HG03342 (cell line): ENCODE data around the gene PTPRN2.
"Not testable (repeated sequence)": the region's sequence is repeated elsewhere in the genome, so short reads cannot be mapped to it uniquely, and the experiment has no call there.

Experiments used
- ATAC-seq: cut with Tn5 transposase; IDR thresholded peaks from one replicate; pipeline ENCODE4 v1.9.1; 2021; ENCODE audit warnings: mild to moderate bottlenecking, moderate library complexity; ENCODE audit not compliant: unreplicated experiment

Gene PTPRN2

DNA sequence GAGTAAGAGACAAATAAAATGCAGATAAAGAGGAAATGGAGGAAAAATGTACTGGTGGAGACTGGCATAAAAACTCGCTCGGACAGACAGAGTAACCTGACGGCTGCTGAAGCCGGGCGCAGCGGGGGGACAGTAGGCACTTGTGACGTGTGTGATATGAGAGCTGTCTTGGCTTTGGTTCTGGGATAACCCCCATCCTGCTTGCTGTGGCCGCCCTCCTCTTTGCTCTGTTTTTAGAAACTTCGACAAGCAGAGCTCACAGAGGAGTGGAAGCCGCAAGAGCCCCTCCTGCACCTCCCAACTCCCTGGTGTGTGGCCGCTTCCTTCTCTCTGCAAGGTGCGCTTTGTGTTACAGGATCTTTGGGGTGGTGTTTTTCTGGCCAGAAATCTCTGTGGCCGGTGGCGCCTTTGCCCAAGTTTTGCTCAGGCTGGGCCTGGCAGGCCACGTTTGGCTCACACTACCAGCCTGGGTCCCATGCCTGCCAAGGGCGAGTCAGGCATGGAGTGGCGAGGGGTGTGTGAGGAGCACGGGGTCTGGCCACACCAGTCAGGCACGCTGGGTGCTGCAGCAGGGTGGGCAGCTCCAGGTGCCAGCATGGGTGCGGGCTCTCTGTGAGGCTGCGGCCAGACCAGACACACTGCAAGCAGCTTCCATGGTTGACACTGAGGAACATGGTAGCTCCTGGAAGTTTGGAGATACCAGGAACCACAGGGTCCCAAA, 982.8 kb downstream of the PTPRN2 start:
- ATAC-seq = no peak

GRCh38 chr7:157603716-157604115, 983.9 kb downstream of the PTPRN2 start:
- ATAC-seq = no peak

GRCh38 chr7:157603005-157603404, 984.6 kb downstream of the PTPRN2 start:
- no peak for ATAC-seq

DNA sequence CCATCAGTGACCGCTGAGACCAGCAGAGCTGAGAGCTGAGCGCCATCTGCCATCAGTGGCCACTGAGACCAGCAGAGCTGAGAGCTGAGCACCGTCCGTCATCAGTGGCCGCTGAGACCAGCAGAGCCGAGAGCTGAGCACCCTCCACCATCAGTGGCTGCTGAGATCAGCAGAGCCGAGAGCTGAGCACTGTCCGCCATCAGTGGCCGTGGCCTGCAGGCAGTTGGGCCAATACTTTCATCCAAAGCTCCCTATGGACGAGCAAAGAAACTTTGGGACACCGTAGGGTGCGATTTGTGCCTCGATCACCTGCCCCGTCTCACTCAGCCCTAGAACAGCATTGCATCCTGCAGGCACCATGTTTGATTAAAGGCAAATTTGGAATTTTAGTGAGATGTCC, 985.0 kb downstream of the PTPRN2 start:
- no peak for ATAC-seq

- no peak for ATAC-seq
Measured at GRCh38 chr7:157602156-157602555, 985.5 kb downstream of the PTPRN2 start.

DNA sequence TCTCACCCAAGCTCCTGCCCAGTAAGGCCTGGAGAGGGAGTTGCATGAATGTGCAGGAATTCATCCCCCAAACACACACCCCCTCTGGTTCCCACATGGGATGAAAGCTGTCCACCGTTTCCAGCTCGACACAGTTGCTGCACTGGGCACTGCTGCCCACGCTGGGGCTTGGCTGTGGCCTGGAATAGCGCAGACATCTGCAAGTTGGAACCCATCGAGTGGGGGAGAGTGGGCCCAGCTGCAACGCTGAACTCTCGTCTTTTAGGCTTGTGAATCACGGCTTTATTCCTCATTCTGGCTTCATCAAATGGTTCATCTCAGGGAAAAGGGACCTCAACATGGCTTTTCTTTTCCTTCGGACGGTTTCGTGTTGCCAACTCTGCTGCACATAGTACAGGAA, 986.1 kb downstream of the PTPRN2 start:
- ATAC-seq = no peak

DNA sequence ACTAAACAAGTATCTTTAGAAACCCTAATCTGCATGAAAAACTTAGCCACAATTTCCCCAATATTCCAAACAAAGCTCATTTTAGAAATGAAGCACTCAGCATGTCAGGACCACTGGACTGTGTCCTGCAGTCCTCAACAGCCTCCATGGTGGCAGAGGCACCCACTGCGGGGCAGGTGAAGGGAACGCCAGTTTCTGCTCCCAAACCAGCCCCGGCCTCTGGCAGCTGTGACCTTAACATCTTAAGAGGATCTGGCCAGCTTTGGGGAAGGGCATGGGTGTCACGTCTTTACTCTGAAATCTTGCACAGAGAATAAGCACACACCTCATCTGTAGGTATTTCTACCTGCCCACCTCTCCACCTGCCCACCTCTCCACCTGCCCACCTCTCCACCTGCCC, 988.1 kb downstream of the PTPRN2 start:
- no peak for ATAC-seq

- no peak for ATAC-seq
Measured at GRCh38 chr7:157597562-157597961, 990.1 kb downstream of the PTPRN2 start.

GRCh38 chr7:157596881-157597280, 990.7 kb downstream of the PTPRN2 start:
- no peak for ATAC-seq

DNA sequence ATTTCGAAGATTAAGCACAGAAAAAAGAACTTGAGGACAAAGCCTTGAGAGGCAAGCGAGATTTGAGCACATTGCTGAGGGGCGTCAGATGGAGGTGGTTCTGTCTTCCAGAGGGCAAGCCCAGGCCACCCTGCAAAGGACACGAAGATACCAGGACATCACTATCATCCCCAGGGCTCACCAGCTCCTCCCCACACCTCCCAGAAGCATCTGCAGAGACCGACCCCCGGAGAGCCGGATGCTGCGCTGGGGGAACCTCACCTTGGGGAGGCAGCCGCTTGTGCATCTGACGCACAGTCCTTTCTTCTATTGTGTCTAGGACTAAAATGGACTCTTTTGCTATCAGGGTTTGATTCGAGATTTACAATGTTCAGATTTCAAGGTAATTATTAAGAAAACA, 991.2 kb downstream of the PTPRN2 start:
- no peak for ATAC-seq

GRCh38 chr7:157596026-157596425, 991.6 kb downstream of the PTPRN2 start:
- ATAC-seq = no peak

DNA sequence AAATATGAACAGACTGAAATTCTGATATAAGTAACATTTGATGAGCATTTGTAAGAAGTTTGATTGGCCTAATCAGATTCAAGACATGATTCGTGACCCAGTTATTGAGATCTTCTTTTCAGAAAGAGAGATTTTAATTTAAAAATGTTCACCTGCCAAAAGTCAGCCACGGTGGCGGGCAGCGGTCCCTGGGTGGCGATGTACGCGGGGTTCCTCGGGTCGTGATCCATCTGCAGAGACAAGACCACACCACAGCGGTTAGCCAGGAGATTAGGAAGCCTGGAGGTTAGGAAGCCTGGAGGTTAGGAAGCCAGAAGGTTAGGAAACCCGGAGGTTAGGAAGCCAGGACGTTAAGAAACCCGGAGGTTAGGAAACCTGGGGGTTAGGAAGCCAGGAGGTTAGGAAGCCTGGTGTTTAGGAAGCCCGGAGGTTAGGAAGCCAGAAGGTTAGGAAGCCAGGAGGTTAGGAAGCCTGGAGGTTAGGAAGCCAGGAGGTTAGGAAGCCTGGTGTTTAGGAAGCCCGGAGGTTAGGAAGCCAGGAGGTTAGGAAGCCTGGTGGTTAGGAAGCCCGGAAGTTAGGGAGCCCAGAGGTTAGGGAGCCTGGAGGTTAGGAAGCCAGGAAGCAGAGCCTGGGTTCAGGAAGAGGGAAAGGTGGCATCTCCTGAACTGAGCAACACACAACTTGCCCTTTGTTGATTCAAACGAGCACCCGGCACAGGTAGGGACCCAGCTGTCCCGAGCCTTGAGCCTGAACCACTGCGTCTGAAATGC, 992.4 kb downstream of the PTPRN2 start:
- ATAC-seq = no peak

DNA sequence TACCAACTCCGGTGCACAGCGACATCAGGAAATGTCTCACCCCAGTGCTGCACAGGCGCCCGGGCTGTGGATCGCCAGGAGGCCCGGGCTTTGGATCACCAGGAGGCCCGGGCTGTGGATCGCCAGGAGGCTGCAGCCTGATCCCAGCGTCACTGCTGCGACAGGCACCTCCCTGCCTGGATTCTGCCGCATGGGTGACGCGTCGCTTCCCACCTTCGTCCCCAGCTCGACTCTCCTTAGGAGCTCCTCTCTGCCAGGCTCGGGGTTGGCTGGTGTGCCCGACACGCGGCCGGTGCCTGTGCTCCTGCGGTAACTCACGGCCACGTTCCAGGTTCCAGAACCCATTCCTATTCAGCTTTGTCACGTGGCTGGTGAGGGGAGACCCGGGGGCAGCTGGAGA, 993.3 kb downstream of the PTPRN2 start:
- ATAC-seq = no peak

GRCh38 chr7:157593541-157593940, 994.1 kb downstream of the PTPRN2 start:
- ATAC-seq = no peak

- not testable (repeated sequence) for ATAC-seq
Measured at GRCh38 chr7:157592636-157593320, 994.8 kb downstream of the PTPRN2 start.

DNA sequence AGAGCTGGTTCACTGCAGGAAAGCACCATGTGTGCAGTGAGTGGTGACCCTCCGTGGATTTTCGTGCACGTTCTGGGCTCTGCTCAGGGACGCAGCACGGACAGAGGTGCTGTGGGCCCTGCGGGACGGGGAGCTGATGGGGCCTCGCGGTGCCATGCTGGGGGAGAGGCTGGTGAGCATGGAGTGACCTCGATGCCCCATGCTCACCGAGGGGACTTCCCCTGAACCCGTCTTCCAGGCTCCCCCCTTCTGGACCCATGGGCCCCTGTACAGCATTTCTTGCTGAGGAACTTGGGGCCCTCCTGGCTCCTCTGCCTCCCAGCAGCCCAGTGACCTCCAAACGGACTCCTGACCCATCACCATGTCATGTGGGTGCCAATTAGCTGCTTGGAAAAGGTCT, 997.1 kb downstream of the PTPRN2 start:
- no peak for ATAC-seq

GRCh38 chr7:157589680-157590079, 997.9 kb downstream of the PTPRN2 start:
- ATAC-seq = no peak

DNA sequence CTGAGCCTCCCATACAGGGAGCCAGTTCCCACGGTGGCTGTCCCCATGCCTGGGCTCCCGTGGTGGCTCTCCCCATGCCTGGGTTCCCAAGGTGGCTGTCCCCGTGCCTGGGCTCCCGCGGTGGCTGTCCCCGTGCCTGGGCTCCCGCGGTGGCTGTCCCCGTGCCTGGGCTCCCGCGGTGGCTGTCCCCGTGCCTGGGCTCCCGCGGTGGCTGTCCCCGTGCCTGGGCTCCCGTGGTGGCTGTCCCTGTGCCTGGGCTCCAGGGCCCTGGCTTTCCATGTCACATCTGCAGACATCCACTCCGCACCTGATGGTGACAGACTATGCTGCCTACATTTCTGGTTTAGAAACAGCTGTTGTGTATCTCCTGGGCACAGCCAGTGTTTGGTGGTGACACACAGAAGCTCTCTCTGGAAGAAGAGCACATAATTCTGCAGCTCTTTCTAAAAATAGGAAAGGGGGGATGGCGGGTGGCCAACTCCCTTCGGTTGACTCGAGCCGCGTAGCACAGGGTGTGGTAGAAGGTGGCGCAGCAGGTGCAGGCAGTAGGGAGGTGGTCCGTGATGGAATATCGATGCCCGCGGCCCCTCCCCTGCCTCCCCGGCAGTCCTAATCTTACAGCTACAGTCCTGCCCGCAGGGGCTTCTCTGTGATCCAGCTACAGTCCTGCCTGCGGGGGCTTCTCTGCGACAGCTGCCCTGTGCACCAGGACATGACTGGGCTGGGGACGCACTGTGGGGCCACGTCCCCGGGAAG, 999.6 kb downstream of the PTPRN2 start:
- no peak for ATAC-seq

DNA sequence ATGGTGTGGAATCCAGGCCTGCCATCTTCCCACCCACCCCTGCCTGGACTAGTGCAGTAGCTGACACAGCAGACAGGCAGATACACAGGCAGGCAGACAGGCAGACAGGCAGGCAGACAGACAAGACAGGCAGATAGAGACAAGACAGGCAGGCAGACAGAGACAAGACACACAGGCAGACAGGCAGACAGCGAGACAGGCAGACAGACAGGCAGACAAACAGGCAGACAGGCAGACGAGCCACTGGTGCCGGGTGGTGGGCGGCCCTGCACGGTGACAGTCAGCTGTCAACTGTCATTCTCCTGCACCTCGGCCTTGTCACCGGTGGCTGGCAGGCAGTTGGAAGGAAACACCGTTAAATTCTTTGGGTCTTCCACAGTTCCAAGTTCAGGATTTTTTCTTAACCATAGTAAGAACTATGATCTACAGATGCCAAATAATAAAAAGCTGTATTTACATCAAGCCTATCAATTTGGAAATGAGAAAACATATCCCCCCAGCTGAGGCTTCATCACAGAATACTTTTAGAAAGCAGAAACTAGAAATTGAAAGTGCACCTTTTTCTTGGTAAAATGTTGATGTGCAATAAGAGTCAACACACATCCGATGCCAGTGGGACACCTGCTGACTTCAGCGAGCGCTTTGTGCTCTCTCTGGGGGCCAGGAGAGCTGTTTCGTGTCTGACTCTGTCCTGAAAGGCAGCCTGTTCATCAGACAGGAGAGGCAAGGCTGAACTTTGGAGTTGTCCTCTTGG, 1000.4 kb downstream of the PTPRN2 start:
- no peak for ATAC-seq

GRCh38 chr7:157586426-157586955, 1001.1 kb downstream of the PTPRN2 start:
- ATAC-seq = no peak
